Measurements from ENCODE around the gene SCAPER.

The SCAPER gene

GRCh38 chr15:76905013-76905839, at the start of gene SCAPER:
Gene SCAPER (minus strand): TSS chr15:76905340. CDS start chr15:76883817, 21,523 bp downstream.
- H3K4me3 ChIP-seq (ENCODE audit: low read length), result peak within 1 kb of the TSS; percentile 82
- peaks cover 13% of the 10 kb centered on the region for H3K4me1 ChIP-seq (ENCODE audit: insufficient read depth, low read length)
- H3K27me3 ChIP-seq (ENCODE audit: insufficient read depth, low read length), result peaks cover 2% of the 10 kb centered on the region

GRCh38 chr15:76954744-76955143, 49.6 kb upstream of the SCAPER start:
- H3K4me3 ChIP-seq (ENCODE audit: low read length), result no peak overlapping the region
- H2AFZ ChIP-seq (ENCODE audit: low read depth, low read length), result no peak overlapping the region
- peaks cover 7% of the 10 kb centered on the region for H3K4me1 ChIP-seq (ENCODE audit: insufficient read depth, low read length)
- no peaks in the 10 kb centered on the region for H3K9me3 ChIP-seq (ENCODE audit: low read length)
- H3K36me3 ChIP-seq (ENCODE audit: insufficient read depth, low read length), result peaks cover 15% of the 10 kb centered on the region
- no peaks in the 10 kb centered on the region for H3K27me3 ChIP-seq (ENCODE audit: insufficient read depth, low read length)

More at GRCh38 chr15:76905013-76905839, at the start of gene SCAPER:
- Histone ChIP-seq H2AFZ (ENCODE audit: low read depth, low read length) (peak within 1 kb of the TSS; percentile 93), H3K9me3 (ENCODE audit: low read length) (peaks cover 3% of the 10 kb centered on the region), H3K36me3 (ENCODE audit: insufficient read depth, low read length) (no peaks in the 10 kb centered on the region)

GRCh38 chr15:76953913-76954312, 48.8 kb upstream of the SCAPER start:
- H3K9me3 ChIP-seq (ENCODE audit: low read length), result no peaks in the 10 kb centered on the region
- peaks cover 7% of the 10 kb centered on the region for H3K4me1 ChIP-seq (ENCODE audit: insufficient read depth, low read length)
- H2AFZ ChIP-seq (ENCODE audit: low read depth, low read length), result no peak overlapping the region
- H3K4me3 ChIP-seq (ENCODE audit: low read length), result no peak overlapping the region
- peaks cover 23% of the 10 kb centered on the region for H3K36me3 ChIP-seq (ENCODE audit: insufficient read depth, low read length)
- no peaks in the 10 kb centered on the region for H3K27me3 ChIP-seq (ENCODE audit: insufficient read depth, low read length)

GRCh38 chr15:76951220-76951619, 46.1 kb upstream of the SCAPER start:
- no peaks in the 10 kb centered on the region for H3K27me3 ChIP-seq (ENCODE audit: insufficient read depth, low read length)
- no peak overlapping the region for H2AFZ ChIP-seq (ENCODE audit: low read depth, low read length)
- no peak overlapping the region for H3K4me3 ChIP-seq (ENCODE audit: low read length)
- peaks cover 50% of the 10 kb centered on the region for H3K36me3 ChIP-seq (ENCODE audit: insufficient read depth, low read length)
- H3K9me3 ChIP-seq (ENCODE audit: low read length), result no peaks in the 10 kb centered on the region
- peaks cover 7% of the 10 kb centered on the region for H3K4me1 ChIP-seq (ENCODE audit: insufficient read depth, low read length)

GRCh38 chr15:76947454-76947853, 42.3 kb upstream of the SCAPER start:
- H2AFZ ChIP-seq (ENCODE audit: low read depth, low read length), result no peak overlapping the region
- H3K4me3 ChIP-seq (ENCODE audit: low read length), result no peak overlapping the region
- no peaks in the 10 kb centered on the region for H3K9me3 ChIP-seq (ENCODE audit: low read length)
- peaks cover 82% of the 10 kb centered on the region for H3K36me3 ChIP-seq (ENCODE audit: insufficient read depth, low read length)
- H3K27me3 ChIP-seq (ENCODE audit: insufficient read depth, low read length), result no peaks in the 10 kb centered on the region
- peaks cover 7% of the 10 kb centered on the region for H3K4me1 ChIP-seq (ENCODE audit: insufficient read depth, low read length)

- Histone ChIP-seq H3K4me3 (ENCODE audit: low read length) (no peak overlapping the region), H2AFZ (ENCODE audit: low read depth, low read length) (no peak overlapping the region), H3K36me3 (ENCODE audit: insufficient read depth, low read length) (peaks cover 80% of the 10 kb centered on the region), H3K4me1 (ENCODE audit: insufficient read depth, low read length) (peaks cover 1% of the 10 kb centered on the region), H3K9me3 (ENCODE audit: low read length) (no peaks in the 10 kb centered on the region), H3K27me3 (ENCODE audit: insufficient read depth, low read length) (no peaks in the 10 kb centered on the region)
Observed at GRCh38 chr15:76945494-76946093, 40.5 kb upstream of the SCAPER start.

- Histone ChIP-seq H3K4me3 (ENCODE audit: low read length) (no peak overlapping the region), H3K27me3 (ENCODE audit: insufficient read depth, low read length) (no peaks in the 10 kb centered on the region), H2AFZ (ENCODE audit: low read depth, low read length) (no peak overlapping the region), H3K9me3 (ENCODE audit: low read length) (no peaks in the 10 kb centered on the region), H3K36me3 (ENCODE audit: insufficient read depth, low read length) (peaks cover 64% of the 10 kb centered on the region), H3K4me1 (ENCODE audit: insufficient read depth, low read length) (no peaks in the 10 kb centered on the region)
Observed at GRCh38 chr15:76942331-76942730, 37.2 kb upstream of the SCAPER start.

- Histone ChIP-seq H3K9me3 (ENCODE audit: low read length) (no peaks in the 10 kb centered on the region), H3K4me3 (ENCODE audit: low read length) (no peak overlapping the region), H2AFZ (ENCODE audit: low read depth, low read length) (no peak overlapping the region), H3K36me3 (ENCODE audit: insufficient read depth, low read length) (peaks cover 63% of the 10 kb centered on the region), H3K27me3 (ENCODE audit: insufficient read depth, low read length) (no peaks in the 10 kb centered on the region), H3K4me1 (ENCODE audit: insufficient read depth, low read length) (no peaks in the 10 kb centered on the region)
Observed at GRCh38 chr15:76941636-76942035, 36.5 kb upstream of the SCAPER start.

GRCh38 chr15:76939715-76940114, 34.6 kb upstream of the SCAPER start:
- no peaks in the 10 kb centered on the region for H3K27me3 ChIP-seq (ENCODE audit: insufficient read depth, low read length)
- no peaks in the 10 kb centered on the region for H3K9me3 ChIP-seq (ENCODE audit: low read length)
- peaks cover 59% of the 10 kb centered on the region for H3K36me3 ChIP-seq (ENCODE audit: insufficient read depth, low read length)
- no peaks in the 10 kb centered on the region for H3K4me1 ChIP-seq (ENCODE audit: insufficient read depth, low read length)
- no peak overlapping the region for H2AFZ ChIP-seq (ENCODE audit: low read depth, low read length)
- no peak overlapping the region for H3K4me3 ChIP-seq (ENCODE audit: low read length)

- H3K4me3 ChIP-seq (ENCODE audit: low read length), result no peak overlapping the region
Observed at GRCh38 chr15:76938752-76939151, 33.6 kb upstream of the SCAPER start.

GRCh38 chr15:76936671-76937070, 31.5 kb upstream of the SCAPER start:
- Histone ChIP-seq H3K9me3 (ENCODE audit: low read length) (no peaks in the 10 kb centered on the region), H3K36me3 (ENCODE audit: insufficient read depth, low read length) (peaks cover 55% of the 10 kb centered on the region), H2AFZ (ENCODE audit: low read depth, low read length) (no peak overlapping the region), H3K4me1 (ENCODE audit: insufficient read depth, low read length) (peaks cover 13% of the 10 kb centered on the region), H3K27me3 (ENCODE audit: insufficient read depth, low read length) (no peaks in the 10 kb centered on the region), H3K4me3 (ENCODE audit: low read length) (no peak overlapping the region)

More at GRCh38 chr15:76938752-76939151, 33.6 kb upstream of the SCAPER start:
- H3K27me3 ChIP-seq (ENCODE audit: insufficient read depth, low read length), result no peaks in the 10 kb centered on the region
- H2AFZ ChIP-seq (ENCODE audit: low read depth, low read length), result no peak overlapping the region
- H3K36me3 ChIP-seq (ENCODE audit: insufficient read depth, low read length), result peaks cover 59% of the 10 kb centered on the region
- no peaks in the 10 kb centered on the region for H3K4me1 ChIP-seq (ENCODE audit: insufficient read depth, low read length)
- H3K9me3 ChIP-seq (ENCODE audit: low read length), result no peaks in the 10 kb centered on the region

GRCh38 chr15:76935620-76936019, 30.5 kb upstream of the SCAPER start:
- no peaks in the 10 kb centered on the region for H3K27me3 ChIP-seq (ENCODE audit: insufficient read depth, low read length)
- peaks cover 53% of the 10 kb centered on the region for H3K36me3 ChIP-seq (ENCODE audit: insufficient read depth, low read length)
- no peaks in the 10 kb centered on the region for H3K9me3 ChIP-seq (ENCODE audit: low read length)
- H2AFZ ChIP-seq (ENCODE audit: low read depth, low read length), result no peak overlapping the region
- peaks cover 19% of the 10 kb centered on the region for H3K4me1 ChIP-seq (ENCODE audit: insufficient read depth, low read length)
- H3K4me3 ChIP-seq (ENCODE audit: low read length), result no peak overlapping the region

GRCh38 chr15:76932135-76932966, 27.2 kb upstream of the SCAPER start:
- Histone ChIP-seq H3K4me3 (ENCODE audit: low read length) (peak overlapping the region; percentile 90), H3K9me3 (ENCODE audit: low read length) (no peaks in the 10 kb centered on the region), H2AFZ (ENCODE audit: low read depth, low read length) (peak overlapping the region; percentile 62), H3K36me3 (ENCODE audit: insufficient read depth, low read length) (peaks cover 38% of the 10 kb centered on the region), H3K27me3 (ENCODE audit: insufficient read depth, low read length) (no peaks in the 10 kb centered on the region), H3K4me1 (ENCODE audit: insufficient read depth, low read length) (peaks cover 22% of the 10 kb centered on the region)
